K562 (cell line): ENCODE data around the gene TPX2. TPM values are rescaled to one million over a fixed set of nuclear protein-coding genes. Genes with fewer than 3 reads are reported as not detected.

Experiments
- NR2C1 ChIP-seq, 2 experiments: fragments of 450-650 bp; IDR thresholded peaks; 2 replicates each; pipeline ENCODE4 v1.6.1; 2017; ENCODE audit warnings: mild to moderate bottlenecking in 2 of 2, antibody characterized with exemption in 1 of 2, inconsistent platforms in 1 of 2, missing compliant biosample characterization in 1 of 2, missing genetic modification characterization in 1 of 2
- NRF1 ChIP-seq, 2 experiments: fragments of 450-650 bp; IDR thresholded peaks in 1 of 2; conservative IDR thresholded peaks in 1 of 2; 2 replicates each; pipeline ENCODE4 v1.6.1; 2014; ENCODE audit warnings: mild to moderate bottlenecking in 2 of 2
- SIN3A ChIP-seq, 2 experiments: fragments of 150-350 bp in 1 of 2; IDR thresholded peaks; 2 replicates each; pipeline ENCODE4 v1.6.1; 2011 to 2016; ENCODE audit warnings: borderline replicate concordance in 2 of 2, low read depth in 2 of 2, low read length in 2 of 2, mild to moderate bottlenecking in 2 of 2, moderate library complexity in 2 of 2; ENCODE audit not compliant: control insufficient read depth in 1 of 2
- U2AF1 ChIP-seq: fragments of 200-400 bp; formaldehyde crosslinking; optimal IDR thresholded peaks from 2 replicates; pipeline ENCODE3; 2017; ENCODE audit warnings: mild to moderate bottlenecking, low read depth, low read length, moderate library complexity
- polyA plus RNA-seq, 8 experiments: library from polyadenylated mRNA; depleted of rRNA in 4 of 8; stranded (reverse) in 5 of 8; unstranded in 3 of 8; fragments of >200 nt; fragmentation: Nextera tagmentation in 2 of 8; fragmentation: Illumina TruSeq in 1 of 8; extraction: Ambion mirVana in 2 of 8; extraction: Trizol in 1 of 8; gene quantifications; 2 replicates each; pipeline versions ENCODE4 v1.2.1 to v1.2.3, GENCODE V29; 2011 to 2014; ENCODE audit warnings: inconsistent platforms in 1 of 8, missing spikeins in 1 of 8
- total RNA-seq, 7 experiments: library from RNA; depleted of rRNA in 6 of 7; stranded (reverse); fragments of >200 nt in 6 of 7; fragmentation: Illumina TruSeq in 2 of 7; extraction: Trizol in 2 of 7; gene quantifications; 2 replicates each; pipeline versions ENCODE4 v1.2.1 to v1.2.3, GENCODE V29; 2011 to 2021; ENCODE audit warnings: low replicate concordance in 1 of 7
- TF ChIP-seq, protein P1 (sequence below): sonication (generic); formaldehyde crosslinking; IDR thresholded peaks from 2 replicates; pipeline ENCODE4 v1.8.1; 2023; ENCODE audit warnings: missing genetic modification reagents, mild to moderate bottlenecking, borderline replicate concordance
- TF ChIP-seq, protein P2 (sequence below), 3 experiments: fragments of 200-800 bp in 1 of 3; sonication (Bioruptor generic) in 1 of 3; sonication (generic) in 1 of 3; formaldehyde crosslinking in 1 of 3; IDR thresholded peaks; 2 replicates each; pipeline versions ENCODE4 v1.6.1 to v1.8.0; 2016 to 2022; ENCODE audit warnings: mild to moderate bottlenecking in 2 of 3, missing compliant biosample characterization in 2 of 3, missing genetic modification characterization in 2 of 3, missing genetic modification reagents in 1 of 3
- TF ChIP-seq, protein P3 (sequence below): fragments of 200-600 bp; sonication (generic); IDR thresholded peaks from one replicate; pipeline ENCODE4 v1.6.1; 2012; ENCODE audit warnings: mild to moderate bottlenecking, low read depth, low read length, inconsistent platforms

Gene TPX2
- total and polyA plus RNA-seq, 9 of the 15 experiments (the other 6 are each of a cell fraction or from before 2014, with no cell fraction given) = 48.0 to 241 (median 133) TPM

DNA sequence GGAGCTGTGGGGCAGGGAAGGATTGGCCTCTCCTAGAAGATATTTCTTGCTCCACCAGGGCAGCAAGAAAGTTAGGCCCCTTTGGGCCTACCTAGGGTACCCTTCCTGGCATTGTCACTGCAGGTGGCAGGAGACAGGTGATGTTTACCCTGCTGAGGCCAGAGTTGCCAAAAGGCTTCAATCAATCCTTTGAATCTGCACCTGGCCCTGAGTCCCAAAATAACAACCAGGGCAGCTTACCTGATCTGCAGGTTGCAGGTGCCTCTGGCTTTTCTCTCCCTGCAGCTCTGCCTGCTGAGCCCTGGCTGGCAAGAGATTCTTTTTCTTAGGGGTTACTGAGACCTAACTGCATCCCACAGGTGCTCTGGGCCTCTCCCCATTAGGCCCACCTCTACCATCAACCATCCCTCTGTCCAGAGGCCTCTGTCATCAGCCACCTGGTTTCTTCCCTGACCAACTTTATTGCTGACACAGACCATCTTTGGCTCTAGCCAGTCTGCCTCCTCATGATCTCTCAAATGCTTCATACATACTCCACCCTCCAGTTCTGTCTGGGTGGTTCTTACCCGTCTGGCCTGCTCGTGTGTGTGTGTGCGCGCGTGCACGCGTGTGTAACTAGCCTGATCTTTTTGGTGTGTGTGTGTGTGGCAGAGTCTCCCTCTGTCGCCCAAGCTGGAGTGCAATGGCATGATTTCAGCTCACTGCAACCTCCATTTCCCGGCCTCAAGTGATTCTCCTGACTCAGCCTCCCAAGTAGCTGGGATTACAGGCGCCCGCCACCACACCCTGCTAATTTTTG lies 30.2 kb upstream of the TPX2 start (continued):
- peak in 1 of 2 experiments; percentile 5; a peak in 1 of 4 replicates for TF ChIP-seq SIN3A (IDR thresholded peaks at IDR 0.05; ENCODE audit: borderline replicate concordance in 2 of 2, control insufficient read depth in 1 of 2, low read depth in 2 of 2, low read length in 2 of 2)
- TF ChIP-seq NRF1 (conservative IDR thresholded peaks at IDR 0.05 in 1 of 2, IDR thresholded peaks at IDR 0.05 in 1 of 2) = no peak
- TF ChIP-seq U2AF1 = no peak
- TF ChIP-seq, protein P1, sequence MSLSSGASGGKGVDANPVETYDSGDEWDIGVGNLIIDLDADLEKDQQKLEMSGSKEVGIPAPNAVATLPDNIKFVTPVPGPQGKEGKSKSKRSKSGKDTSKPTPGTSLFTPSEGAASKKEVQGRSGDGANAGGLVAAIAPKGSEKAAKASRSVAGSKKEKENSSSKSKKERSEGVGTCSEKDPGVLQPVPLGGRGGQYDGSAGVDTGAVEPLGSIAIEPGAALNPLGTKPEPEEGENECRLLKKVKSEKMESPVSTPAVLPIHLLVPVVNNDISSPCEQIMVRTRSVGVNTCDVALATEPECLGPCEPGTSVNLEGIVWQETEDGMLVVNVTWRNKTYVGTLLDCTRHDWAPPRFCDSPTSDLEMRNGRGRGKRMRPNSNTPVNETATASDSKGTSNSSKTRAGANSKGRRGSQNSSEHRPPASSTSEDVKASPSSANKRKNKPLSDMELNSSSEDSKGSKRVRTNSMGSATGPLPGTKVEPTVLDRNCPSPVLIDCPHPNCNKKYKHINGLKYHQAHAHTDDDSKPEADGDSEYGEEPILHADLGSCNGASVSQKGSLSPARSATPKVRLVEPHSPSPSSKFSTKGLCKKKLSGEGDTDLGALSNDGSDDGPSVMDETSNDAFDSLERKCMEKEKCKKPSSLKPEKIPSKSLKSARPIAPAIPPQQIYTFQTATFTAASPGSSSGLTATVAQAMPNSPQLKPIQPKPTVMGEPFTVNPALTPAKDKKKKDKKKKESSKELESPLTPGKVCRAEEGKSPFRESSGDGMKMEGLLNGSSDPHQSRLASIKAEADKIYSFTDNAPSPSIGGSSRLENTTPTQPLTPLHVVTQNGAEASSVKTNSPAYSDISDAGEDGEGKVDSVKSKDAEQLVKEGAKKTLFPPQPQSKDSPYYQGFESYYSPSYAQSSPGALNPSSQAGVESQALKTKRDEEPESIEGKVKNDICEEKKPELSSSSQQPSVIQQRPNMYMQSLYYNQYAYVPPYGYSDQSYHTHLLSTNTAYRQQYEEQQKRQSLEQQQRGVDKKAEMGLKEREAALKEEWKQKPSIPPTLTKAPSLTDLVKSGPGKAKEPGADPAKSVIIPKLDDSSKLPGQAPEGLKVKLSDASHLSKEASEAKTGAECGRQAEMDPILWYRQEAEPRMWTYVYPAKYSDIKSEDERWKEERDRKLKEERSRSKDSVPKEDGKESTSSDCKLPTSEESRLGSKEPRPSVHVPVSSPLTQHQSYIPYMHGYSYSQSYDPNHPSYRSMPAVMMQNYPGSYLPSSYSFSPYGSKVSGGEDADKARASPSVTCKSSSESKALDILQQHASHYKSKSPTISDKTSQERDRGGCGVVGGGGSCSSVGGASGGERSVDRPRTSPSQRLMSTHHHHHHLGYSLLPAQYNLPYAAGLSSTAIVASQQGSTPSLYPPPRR = no peak
- TF ChIP-seq NR2C1 (IDR thresholded peaks at IDR 0.05) = no peak
- TF ChIP-seq NR2C1 (tag; IDR thresholded peaks at IDR 0.05) = no peak
- TF ChIP-seq, protein P2, sequence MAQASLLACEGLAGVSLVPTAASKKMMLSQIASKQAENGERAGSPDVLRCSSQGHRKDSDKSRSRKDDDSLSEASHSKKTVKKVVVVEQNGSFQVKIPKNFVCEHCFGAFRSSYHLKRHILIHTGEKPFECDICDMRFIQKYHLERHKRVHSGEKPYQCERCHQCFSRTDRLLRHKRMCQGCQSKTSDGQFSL (CRISPR knock-in tag; IDR thresholded peaks at IDR 0.05) = no peak
- TF ChIP-seq, protein P2 (tag; IDR thresholded peaks at IDR 0.05) = no peak
- TF ChIP-seq, protein P3, sequence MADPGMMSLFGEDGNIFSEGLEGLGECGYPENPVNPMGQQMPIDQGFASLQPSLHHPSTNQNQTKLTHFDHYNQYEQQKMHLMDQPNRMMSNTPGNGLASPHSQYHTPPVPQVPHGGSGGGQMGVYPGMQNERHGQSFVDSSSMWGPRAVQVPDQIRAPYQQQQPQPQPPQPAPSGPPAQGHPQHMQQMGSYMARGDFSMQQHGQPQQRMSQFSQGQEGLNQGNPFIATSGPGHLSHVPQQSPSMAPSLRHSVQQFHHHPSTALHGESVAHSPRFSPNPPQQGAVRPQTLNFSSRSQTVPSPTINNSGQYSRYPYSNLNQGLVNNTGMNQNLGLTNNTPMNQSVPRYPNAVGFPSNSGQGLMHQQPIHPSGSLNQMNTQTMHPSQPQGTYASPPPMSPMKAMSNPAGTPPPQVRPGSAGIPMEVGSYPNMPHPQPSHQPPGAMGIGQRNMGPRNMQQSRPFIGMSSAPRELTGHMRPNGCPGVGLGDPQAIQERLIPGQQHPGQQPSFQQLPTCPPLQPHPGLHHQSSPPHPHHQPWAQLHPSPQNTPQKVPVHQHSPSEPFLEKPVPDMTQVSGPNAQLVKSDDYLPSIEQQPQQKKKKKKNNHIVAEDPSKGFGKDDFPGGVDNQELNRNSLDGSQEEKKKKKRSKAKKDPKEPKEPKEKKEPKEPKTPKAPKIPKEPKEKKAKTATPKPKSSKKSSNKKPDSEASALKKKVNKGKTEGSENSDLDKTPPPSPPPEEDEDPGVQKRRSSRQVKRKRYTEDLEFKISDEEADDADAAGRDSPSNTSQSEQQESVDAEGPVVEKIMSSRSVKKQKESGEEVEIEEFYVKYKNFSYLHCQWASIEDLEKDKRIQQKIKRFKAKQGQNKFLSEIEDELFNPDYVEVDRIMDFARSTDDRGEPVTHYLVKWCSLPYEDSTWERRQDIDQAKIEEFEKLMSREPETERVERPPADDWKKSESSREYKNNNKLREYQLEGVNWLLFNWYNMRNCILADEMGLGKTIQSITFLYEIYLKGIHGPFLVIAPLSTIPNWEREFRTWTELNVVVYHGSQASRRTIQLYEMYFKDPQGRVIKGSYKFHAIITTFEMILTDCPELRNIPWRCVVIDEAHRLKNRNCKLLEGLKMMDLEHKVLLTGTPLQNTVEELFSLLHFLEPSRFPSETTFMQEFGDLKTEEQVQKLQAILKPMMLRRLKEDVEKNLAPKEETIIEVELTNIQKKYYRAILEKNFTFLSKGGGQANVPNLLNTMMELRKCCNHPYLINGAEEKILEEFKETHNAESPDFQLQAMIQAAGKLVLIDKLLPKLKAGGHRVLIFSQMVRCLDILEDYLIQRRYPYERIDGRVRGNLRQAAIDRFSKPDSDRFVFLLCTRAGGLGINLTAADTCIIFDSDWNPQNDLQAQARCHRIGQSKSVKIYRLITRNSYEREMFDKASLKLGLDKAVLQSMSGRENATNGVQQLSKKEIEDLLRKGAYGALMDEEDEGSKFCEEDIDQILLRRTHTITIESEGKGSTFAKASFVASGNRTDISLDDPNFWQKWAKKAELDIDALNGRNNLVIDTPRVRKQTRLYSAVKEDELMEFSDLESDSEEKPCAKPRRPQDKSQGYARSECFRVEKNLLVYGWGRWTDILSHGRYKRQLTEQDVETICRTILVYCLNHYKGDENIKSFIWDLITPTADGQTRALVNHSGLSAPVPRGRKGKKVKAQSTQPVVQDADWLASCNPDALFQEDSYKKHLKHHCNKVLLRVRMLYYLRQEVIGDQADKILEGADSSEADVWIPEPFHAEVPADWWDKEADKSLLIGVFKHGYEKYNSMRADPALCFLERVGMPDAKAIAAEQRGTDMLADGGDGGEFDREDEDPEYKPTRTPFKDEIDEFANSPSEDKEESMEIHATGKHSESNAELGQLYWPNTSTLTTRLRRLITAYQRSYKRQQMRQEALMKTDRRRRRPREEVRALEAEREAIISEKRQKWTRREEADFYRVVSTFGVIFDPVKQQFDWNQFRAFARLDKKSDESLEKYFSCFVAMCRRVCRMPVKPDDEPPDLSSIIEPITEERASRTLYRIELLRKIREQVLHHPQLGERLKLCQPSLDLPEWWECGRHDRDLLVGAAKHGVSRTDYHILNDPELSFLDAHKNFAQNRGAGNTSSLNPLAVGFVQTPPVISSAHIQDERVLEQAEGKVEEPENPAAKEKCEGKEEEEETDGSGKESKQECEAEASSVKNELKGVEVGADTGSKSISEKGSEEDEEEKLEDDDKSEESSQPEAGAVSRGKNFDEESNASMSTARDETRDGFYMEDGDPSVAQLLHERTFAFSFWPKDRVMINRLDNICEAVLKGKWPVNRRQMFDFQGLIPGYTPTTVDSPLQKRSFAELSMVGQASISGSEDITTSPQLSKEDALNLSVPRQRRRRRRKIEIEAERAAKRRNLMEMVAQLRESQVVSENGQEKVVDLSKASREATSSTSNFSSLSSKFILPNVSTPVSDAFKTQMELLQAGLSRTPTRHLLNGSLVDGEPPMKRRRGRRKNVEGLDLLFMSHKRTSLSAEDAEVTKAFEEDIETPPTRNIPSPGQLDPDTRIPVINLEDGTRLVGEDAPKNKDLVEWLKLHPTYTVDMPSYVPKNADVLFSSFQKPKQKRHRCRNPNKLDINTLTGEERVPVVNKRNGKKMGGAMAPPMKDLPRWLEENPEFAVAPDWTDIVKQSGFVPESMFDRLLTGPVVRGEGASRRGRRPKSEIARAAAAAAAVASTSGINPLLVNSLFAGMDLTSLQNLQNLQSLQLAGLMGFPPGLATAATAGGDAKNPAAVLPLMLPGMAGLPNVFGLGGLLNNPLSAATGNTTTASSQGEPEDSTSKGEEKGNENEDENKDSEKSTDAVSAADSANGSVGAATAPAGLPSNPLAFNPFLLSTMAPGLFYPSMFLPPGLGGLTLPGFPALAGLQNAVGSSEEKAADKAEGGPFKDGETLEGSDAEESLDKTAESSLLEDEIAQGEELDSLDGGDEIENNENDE = no peak
